Skeletal muscle cell (primary cell): Measurements from ENCODE around the gene PTPRN2.
"Not testable (repeated sequence)": the region's sequence is repeated elsewhere in the genome, so short reads cannot be mapped to it uniquely, and the experiment has no call there.

Source experiments
- DNase-seq: peaks from one replicate; pipeline ENCODE4 v3.0.0-alpha.2; 2010; ENCODE audit warnings: low read depth
- H3K4me3 ChIP-seq: 2 replicates; pipeline ENCODE4 v1.5.1; 2011; ENCODE audit warnings: low read depth, mild to moderate bottlenecking, control low read depth, low read length, moderate library complexity

Gene PTPRN2

DNA sequence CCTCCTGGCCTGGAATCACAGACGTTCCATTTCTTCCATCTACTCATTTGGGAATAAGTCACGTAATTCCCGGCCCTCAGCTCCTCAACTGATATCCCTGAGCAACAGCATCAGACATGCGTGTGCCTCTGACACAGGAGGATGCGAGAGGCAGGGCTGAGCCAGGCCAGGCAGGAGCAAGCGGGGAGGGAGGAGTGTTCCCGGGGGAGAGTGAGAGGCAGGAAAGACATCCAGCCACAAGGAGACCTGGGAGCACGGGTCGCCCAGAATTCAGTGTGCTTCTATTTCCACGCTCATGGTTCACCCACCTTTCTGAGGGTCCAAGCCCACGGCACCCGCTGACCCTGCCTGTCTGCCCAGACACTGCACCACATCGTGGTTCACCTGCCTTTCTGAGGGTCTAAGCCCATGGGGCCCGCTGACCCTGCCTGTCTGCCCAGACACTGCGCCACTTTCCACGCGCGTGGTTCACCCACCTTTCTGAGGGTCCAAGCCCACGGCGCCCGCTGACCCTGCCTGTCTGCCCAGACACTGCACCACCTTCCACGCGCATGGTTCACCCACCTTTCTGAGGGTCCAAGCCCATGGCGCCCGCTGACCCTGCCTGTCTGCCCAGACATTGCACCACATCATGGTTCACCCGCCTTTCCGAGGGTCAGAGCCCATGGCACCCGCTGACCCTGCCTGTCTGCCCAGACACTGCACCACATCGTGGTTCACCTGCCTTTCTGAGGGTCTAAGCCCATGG lies 293.0 kb downstream of the PTPRN2 start:
- not testable (repeated sequence) for DNase-seq, H3K4me3 ChIP-seq

- no peak for DNase-seq
- no peak overlapping the region for H3K4me3 ChIP-seq
Observed at GRCh38 chr7:158292948-158293347, 294.7 kb downstream of the PTPRN2 start.

DNA sequence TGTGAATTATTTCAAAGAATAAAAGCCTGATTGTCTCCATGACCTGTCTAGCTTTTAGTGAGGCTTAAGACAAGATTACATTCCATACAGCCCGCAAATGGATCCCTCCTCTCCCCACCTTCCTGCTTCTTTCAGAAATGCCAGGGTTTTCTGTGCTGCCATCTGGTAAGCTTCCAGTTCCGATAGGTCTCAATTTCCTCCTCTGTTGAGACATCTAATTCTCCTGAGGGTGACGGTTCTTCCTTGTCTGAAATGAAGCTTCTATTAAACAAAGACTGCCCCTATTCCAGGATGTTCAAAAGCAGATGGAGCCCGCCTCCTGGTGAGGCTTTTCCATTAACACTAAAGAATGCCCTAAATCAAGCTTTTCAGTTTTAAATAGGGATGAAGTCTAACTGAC lies 295.6 kb downstream of the PTPRN2 start:
- H3K4me3 ChIP-seq: no peak overlapping the region
- no peak for DNase-seq

GRCh38 chr7:158289761-158290523 lies 297.7 kb downstream of the PTPRN2 start:
- DNase-seq: no peak
- no peak overlapping the region for H3K4me3 ChIP-seq

DNA sequence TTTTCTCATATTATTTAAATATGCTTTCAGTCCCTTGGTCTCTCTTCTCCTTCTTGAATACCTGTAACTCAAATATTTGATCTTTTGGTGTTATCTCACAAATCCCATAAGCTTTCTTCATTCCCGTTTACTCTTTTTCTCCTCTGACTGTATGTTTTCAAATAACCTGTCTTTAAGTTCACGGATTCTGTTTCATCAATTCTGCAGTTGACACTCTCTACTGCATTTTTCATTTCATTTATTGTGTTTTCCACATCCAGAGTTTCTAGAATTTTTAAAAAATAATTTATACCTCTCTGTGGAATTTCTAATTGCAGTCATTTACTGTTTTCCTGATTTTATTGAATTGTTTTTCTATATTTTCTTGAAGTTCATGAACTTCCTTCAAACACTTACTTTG lies 298.4 kb downstream of the PTPRN2 start:
- no peak for DNase-seq
- no peak overlapping the region for H3K4me3 ChIP-seq

GRCh38 chr7:158286210-158286609 lies 301.4 kb downstream of the PTPRN2 start:
- H3K4me3 ChIP-seq: no peak overlapping the region
- no peak for DNase-seq

DNA sequence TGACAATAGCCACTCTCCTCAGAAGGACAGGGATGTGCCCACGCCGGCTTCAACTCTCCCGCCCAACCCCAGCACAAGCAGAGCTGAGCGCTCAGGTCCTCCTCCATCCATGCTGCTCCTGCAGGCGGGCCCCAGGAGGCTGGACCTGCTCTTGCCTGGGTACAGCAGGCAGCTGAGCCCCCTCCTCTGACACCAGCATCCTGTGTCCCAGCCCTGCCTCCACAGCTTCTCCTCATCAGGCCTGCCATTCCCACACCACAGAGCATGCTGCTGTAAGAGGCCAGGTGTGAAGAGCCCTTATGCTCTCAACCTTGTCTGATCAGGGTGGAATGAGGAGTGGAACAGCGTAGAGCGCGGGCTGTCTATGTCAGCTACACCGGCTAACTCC lies 302.2 kb downstream of the PTPRN2 start:
- no peak overlapping the region for H3K4me3 ChIP-seq
- DNase-seq: no peak

- H3K4me3 ChIP-seq: no peak overlapping the region
Observed at GRCh38 chr7:158284617-158285382, 302.8 kb downstream of the PTPRN2 start.

GRCh38 chr7:158284121-158284520 lies 303.5 kb downstream of the PTPRN2 start:
- no peak overlapping the region for H3K4me3 ChIP-seq
- DNase-seq: no peak

More at GRCh38 chr7:158284617-158285382, 302.8 kb downstream of the PTPRN2 start:
- DNase-seq: no peak

GRCh38 chr7:158283016-158283974 lies 304.3 kb downstream of the PTPRN2 start:
- no peak overlapping the region for H3K4me3 ChIP-seq
- no peak for DNase-seq

- DNase-seq: no peak
Observed at GRCh38 chr7:158282461-158283001, 305.1 kb downstream of the PTPRN2 start.

GRCh38 chr7:158281441-158281840 lies 306.2 kb downstream of the PTPRN2 start:
- no peak overlapping the region for H3K4me3 ChIP-seq

More at GRCh38 chr7:158282461-158283001, 305.1 kb downstream of the PTPRN2 start:
- no peak overlapping the region for H3K4me3 ChIP-seq

DNA sequence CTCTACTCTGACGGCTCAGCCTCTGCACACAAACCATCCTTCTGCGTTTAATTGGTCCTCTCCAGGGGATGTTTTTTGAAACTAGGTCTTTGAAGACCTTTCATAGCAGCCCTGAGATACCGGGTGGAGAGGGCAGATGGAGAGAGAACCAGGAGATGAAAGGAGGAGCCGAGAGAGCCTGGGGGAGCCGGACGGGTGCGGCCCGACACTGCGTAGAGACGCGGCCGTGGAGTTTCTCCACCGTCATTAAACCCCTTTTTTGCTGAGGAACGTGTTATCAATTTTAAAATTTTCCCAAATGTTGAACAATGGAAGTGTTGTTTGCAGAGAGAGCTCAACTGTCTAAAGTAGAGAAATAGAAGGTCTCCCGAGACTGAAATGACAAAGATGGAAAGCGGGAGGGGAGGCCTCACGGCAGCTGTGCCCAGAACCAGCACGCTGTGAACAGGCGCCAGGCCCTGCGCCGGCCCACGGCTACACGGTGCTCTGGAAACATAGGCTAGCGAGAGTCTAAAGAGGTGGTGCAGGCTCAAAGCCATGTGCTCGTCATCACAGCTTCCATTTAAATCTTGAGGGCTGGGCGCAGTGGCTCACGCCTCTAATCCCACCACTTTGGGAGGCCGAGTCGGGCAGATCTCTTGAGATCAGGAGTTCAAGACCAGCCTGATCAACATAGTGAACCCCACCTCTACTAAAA lies 307.0 kb downstream of the PTPRN2 start:
- no peak overlapping the region for H3K4me3 ChIP-seq
- no peak for DNase-seq

More at GRCh38 chr7:158281441-158281840, 306.2 kb downstream of the PTPRN2 start:
- no peak for DNase-seq

GRCh38 chr7:158279539-158280447 lies 307.8 kb downstream of the PTPRN2 start:
- H3K4me3 ChIP-seq: no peak overlapping the region
- DNase-seq: no peak

- H3K4me3 ChIP-seq: no peak overlapping the region
- no peak for DNase-seq
Observed at GRCh38 chr7:158278745-158279320, 308.8 kb downstream of the PTPRN2 start.

DNA sequence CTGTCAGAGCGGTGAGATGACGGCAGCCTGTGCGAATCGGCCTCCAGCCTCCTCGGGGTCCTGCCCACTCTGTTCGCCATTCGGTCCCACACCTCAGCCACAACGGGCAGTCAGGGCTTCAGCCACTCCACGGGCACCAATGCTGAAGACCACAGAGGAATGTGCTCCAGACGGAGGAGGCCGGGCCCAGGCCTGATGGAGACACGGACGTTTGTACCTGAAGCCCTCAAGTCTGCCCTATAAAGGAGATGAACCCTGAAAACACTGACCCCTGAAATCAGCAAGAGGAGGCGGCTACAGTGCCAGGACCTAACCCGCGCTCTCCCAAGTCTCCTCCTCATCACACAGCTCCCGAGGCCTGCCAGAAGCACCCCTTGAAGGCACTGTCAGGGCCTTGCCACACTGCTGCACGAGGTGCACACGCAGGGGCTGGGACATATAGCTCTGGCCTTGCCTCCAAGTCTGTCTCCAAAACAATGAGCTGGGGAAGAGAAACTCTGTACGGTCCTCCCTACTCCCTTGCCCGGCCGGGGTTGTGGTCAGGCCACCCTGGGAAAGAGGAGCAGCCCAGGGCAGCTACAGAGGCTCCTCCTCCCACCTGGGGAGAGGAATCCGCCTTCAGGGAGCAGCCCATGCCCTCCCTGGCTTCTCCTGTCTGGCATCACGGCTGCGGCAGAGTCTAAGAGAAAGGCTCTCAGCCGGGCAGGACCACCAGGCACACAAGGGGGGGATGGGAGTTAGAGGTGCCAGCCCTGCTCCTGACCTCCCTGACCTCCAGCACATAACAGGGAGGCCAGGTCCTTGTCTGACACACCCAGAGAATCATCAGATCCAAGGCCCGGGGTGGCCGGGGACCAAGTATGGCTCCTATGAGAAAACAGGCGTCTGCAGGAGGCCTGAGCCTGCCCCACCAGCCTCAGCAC lies 310.1 kb downstream of the PTPRN2 start:
- DNase-seq: no peak
- no peak overlapping the region for H3K4me3 ChIP-seq
